WI38 (cell line): ENCODE data around the gene ACADS.

ENCODE experiments used
- H3K4me3 ChIP-seq: 2 replicates; pipeline ENCODE4 v1.5.1; 2011; ENCODE audit warnings: low read depth, mild to moderate bottlenecking, control low read depth, low read length
- TF ChIP-seq, protein P1 (sequence below): IDR thresholded peaks from 2 replicates; pipeline ENCODE4 v1.5.1; 2012; ENCODE audit warnings: low read depth, mild to moderate bottlenecking, control low read depth, low read length

The ACADS gene

GRCh38 chr12:120775862-120776552, 50.4 kb downstream of the ACADS start:
- H3K4me3 ChIP-seq, result no peak overlapping the region
- TF ChIP-seq, protein P1, sequence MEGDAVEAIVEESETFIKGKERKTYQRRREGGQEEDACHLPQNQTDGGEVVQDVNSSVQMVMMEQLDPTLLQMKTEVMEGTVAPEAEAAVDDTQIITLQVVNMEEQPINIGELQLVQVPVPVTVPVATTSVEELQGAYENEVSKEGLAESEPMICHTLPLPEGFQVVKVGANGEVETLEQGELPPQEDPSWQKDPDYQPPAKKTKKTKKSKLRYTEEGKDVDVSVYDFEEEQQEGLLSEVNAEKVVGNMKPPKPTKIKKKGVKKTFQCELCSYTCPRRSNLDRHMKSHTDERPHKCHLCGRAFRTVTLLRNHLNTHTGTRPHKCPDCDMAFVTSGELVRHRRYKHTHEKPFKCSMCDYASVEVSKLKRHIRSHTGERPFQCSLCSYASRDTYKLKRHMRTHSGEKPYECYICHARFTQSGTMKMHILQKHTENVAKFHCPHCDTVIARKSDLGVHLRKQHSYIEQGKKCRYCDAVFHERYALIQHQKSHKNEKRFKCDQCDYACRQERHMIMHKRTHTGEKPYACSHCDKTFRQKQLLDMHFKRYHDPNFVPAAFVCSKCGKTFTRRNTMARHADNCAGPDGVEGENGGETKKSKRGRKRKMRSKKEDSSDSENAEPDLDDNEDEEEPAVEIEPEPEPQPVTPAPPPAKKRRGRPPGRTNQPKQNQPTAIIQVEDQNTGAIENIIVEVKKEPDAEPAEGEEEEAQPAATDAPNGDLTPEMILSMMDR, result 0 out of 2 replicates have a peak, but pooled peaks have one; percentile 5

- no peak overlapping the region for H3K4me3 ChIP-seq
- TF ChIP-seq, protein P1, result no peak
Measured at GRCh38 chr12:120783197-120783596, 57.6 kb downstream of the ACADS start.

DNA sequence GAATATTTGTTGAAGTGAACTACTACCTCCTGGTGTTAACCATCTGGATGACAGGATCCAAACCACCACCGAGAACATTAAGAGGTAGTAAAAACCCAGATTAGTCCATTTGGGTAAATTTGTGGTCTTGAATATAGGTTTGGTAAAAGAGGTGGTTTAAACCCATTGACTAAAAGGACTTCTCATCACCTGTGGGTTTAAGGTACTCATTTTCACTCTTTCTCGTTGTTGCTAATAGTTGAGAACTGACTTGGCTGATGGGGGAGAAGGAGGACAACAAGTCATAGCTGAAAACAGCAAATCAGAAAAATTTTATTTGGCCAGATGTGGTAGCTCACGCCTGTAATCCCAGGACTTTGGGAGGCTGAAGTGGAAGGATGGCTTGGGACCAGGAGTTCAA, 59.2 kb downstream of the ACADS start:
- TF ChIP-seq, protein P1, result no peak

GRCh38 chr12:120787889-120788288, 62.3 kb downstream of the ACADS start:
- H3K4me3 ChIP-seq, result no peak overlapping the region
- TF ChIP-seq, protein P1, result no peak

More for the DNA sequence above, 59.2 kb downstream of the ACADS start:
- no peak overlapping the region for H3K4me3 ChIP-seq
